ENCODE results near the gene DOCK4.

Gene DOCK4

DNA sequence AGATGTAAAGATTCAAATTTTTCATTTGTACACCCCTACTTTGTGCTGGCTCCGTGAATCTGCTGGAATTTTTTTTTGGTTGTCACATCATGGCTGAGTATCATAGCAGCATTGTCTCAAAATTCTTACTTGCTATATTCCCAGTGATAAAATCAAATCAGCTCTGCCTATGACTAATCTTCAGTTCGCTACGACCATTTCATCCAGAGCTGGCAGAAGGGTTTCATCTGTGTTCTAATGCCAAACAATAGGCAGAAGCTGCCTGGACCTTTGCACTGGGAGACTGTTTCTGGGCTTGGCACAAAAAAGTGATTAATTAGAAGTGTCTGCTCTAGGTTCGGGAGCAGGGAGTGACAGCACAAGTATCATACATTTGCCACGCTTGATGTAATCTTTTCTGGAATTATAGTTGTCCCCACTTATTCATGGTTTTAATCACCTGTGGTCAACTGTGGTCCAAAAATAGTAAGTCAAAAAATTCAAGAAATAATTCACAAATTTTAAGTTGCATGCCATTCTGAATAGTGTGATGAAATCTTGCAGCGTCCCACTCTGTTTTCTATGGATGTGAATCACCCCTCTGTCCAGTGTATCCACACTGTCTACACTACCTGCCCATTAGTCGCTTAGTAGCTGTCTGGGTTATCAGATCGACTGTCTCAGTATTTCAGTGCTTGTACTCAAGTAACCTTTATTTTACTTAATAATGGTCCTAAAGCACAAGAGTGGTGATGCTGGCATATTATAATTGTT, 523.4 kb downstream of the DOCK4 start:
- no peak for DNase-seq

- no peak for DNase-seq
These were observed 525.0 kb downstream of the DOCK4 start for GRCh38 chr7:111681242-111681641.

DNA sequence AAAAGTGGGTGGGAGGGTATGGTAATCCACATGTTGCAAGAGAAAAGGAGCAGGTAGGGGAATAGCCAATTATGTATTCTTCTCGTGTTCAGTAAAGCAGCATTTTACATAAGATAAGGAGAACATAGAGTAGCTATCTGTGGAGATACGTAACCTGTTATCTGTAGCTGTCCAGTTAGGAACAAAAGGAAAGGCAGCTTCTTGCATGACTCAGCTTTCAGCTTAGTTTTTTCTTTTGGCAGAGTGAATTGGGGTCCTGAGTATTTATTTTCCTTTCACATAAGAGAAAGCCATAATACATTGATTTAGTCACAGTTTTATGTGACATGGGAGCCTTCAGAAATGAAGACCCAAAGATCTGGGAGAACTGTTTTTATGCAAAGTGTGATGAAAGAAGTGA, 527.2 kb downstream of the DOCK4 start:
- no peak for DNase-seq

- no peak for DNase-seq
These were observed 527.9 kb downstream of the DOCK4 start for GRCh38 chr7:111678281-111678680.

DNA sequence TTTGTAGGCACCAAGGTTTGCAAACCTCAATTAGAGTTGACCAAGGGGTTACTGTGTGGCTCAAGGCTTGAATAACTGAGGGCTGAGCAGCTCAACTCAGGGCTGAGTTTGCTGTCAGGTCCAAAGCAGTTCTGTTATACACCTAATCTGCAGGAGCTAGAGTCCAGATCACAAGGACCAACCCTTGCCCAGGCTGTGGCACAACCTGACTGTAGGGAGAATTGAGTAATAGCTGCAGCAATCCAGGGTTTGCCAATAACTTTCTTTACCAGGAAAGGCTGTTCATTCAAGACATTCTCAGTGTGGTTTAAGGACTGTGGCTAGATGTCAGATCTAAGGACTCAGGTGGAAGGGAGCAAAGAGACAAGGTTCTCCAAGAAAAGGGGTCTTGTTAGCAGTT, 528.4 kb downstream of the DOCK4 start:
- no peak for DNase-seq

DNA sequence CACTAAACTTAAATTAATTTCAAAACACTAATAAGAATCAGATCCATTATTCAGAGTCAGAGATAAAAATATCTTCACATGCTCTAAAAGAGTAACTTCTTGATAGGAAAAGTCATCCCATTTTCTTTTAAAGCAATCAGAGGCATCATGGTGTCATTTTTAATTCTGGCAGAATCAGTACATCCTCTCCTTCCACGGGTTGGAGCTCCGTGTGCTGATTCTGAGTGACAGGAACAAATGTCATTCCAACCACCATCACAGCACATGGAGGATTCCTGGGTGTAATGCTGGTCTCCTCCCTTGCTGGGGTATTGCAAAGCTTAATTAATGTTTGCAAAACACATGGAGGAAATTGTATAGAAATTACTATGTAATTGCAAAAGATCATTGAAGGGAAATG, 529.4 kb downstream of the DOCK4 start:
- no peak for DNase-seq

Data from right forelimb (tissue), 1 donor.